Hypothalamus (tissue), 51 donors: ENCODE data around the gene ATP6AP2.
A peak's percentile ranks its signal among the peaks of the same experiment; 100 is the strongest.
"Not testable (repeated sequence)": the region's sequence is repeated elsewhere in the genome, so short reads cannot be mapped to it uniquely, and the experiment has no call there.

Source experiments
- DNase-seq, 51 donors: peaks; one replicate each; lab custom pipeline; 2025; lab: John Stamatoyannopoulos, UW

Gene ATP6AP2

DNA sequence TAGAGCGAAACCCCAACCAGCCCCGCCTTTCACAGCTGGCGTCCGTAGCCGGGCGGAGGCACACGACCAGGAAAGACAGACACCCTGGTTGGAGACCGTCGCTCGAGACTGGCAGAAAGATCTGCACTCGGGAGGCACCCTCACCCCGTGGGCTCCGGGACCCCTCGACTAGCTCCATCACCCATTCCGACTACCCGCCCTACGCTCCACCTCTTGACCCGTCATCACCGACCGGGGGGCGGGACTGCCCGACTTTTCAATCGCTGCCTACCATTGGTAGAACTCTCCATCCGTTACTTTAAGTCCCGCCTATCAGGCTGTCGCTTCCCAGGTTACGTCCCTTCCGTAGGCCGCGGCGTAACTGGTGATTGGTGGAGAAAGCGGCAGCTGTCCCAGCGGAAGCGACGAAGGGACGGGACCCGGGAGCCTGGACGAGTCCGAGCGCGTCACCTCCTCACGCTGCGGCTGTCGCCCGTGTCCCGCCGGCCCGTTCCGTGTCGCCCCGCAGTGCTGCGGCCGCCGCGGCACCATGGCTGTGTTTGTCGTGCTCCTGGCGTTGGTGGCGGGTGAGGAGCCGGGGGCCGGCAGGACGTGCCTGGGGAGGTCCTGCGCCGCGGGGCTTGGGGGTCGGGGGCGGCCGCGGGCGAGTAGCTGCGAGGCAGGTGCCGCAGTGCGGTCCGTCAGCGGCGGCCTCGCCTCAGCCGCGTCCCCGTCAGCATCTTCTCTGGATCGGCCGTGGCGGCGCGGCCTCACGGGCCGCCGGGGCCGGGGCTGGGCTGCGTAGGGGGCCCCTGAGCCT is at the start of gene ATP6AP2:
Gene ATP6AP2, plus strand, starts transcription at position 434 of the 799 bp plus-strand sequence. Its CDS starts 96 bp downstream, at position 530.
- peak; percentile 28 to 93 (median 83) for DNase-seq

DNA sequence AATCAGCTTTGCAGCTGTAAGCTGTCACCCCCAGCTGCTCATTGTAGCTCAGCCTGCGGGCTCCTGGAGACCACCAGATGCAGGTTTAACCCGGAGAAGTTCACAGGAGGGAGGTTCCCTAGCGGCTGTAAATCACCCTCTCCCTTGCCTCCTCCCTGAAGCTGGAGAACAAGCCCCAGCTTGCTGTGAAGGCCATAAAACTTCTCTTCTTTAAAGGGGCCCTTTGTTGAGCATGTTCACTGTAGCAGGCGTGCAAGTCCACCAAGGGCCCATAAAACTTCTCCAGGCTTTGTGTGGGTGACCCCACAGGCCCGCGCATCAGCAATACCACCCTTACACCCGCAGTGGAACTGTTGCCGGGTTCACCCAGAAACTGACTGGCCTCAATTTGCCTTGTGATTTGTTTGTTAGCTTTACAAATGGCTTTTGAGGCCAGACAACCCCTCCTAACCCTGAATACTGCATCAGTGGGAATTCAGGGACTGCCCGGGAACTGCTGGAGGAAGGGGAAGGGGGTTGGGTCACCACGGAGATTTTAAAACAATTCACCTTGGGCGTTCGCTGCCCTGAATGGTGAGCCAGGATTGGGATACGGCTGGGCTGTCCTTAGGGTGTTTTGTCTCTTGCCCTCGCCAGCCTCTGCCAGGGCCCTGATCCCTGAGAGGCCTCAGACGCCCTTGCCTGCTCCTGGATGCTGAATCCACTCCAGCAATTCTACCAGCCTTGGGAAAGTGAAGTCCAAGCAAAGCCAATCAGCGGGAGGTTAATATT is 49.5 kb upstream of the ATP6AP2 start:
- no peak for DNase-seq

DNA sequence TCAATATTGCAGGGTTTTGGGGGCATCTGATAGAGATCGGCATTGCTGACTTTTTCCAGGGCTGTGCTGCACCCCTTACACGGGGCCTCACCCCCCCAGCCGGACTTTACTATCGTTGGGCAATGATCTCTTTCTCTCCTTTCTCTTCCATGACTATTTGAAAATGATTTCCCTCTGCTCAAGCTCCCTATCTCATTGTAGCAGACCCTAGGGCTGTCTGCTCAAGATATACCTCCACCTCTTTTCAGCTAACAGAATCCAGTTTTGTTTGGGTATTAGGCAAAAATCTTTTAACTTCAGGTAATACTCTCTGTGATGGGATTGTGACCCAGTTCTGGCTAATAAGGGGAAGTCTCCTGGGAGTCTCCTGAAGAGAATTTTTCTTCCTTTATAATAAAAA is 43.5 kb upstream of the ATP6AP2 start:
- DNase-seq = no peak

DNA sequence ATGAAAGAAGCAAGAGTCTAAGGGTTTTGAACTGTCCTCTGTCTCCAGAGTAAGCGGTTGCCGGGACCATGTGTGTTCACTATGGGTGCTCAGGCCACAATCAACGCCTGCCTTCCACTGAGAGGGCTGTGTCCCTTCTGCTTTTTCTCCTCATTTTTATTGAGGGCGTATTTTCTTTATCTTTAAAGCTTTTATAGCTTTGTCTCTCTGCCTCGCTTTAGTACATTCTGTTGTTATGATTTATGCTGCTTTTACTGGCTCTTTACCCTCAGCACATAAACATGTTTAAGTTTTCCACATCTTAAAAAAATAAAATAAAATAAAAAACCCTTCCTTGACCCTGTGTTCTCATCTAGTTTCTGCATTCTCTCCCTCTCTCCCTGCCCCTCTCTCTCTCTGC is 42.4 kb upstream of the ATP6AP2 start:
- DNase-seq = no peak

DNA sequence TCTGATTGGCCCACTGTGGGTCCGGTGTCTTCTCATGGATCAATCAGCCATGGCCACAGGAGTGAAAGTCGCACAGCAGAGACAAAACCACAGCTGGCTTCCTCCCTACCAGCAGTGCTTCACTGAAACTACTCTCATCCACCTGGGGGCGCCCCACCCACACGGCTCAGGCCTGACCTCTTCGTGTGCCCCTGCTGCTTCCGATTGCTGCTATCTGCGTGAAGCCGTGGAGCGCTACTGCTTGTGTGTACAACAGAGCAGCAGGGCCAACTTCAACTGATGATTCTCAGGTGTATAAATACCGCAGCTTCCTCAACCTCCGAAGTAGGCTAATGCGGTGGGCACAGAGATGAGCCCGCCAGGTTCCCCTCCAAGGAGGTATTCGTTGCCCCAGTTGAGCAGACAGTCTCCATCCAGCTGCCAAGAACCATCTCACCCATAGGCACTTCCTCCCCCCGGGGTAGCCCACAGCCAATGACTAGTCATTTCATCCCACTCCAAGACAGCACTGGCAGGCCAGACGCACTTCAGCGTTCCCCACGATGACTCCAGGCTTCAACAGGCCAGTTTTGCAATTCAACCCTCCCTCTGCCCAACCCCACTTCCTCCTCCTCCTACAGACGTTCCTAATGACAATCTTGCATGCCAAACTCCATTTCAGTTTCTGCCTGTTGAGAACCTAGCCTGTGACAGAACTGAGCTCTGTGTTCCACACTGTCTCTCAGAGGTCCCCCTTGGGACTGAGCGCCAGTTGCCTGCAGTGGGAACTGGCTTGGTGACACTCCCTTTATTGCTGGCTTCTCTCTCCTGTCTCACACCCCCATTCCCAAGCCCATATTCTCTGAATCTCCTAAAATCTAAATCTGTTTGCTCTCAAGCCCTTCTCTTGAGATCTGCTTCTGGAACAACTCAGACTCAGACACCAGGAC is 41.3 kb upstream of the ATP6AP2 start:
- DNase-seq = peak in 8 of 51 donors; percentile 1 to 15 (median 2)

DNA sequence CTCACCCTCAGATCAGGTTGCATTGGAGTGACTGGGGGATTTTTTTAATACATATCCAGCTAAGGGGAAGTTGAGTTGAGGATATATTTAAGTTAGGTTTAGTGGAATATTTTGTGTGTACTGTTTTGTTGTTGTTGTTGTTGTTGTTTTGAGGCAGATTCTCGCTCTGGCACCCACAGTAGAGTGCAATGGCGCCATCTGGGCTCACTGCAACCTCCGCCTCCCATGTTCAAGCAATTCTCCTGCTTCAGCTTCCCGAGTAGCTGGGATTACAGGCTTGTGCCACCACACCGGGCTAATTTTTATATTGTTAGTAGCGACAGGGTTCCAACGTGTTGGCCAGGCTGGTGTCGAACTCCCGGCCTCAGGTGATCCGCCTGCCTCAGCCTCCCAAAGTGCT is 38.6 kb upstream of the ATP6AP2 start:
- DNase-seq = no peak

- DNase-seq = no peak
These were observed 37.8 kb upstream of the ATP6AP2 start for GRCh38 chrX:40542972-40543371.

DNA sequence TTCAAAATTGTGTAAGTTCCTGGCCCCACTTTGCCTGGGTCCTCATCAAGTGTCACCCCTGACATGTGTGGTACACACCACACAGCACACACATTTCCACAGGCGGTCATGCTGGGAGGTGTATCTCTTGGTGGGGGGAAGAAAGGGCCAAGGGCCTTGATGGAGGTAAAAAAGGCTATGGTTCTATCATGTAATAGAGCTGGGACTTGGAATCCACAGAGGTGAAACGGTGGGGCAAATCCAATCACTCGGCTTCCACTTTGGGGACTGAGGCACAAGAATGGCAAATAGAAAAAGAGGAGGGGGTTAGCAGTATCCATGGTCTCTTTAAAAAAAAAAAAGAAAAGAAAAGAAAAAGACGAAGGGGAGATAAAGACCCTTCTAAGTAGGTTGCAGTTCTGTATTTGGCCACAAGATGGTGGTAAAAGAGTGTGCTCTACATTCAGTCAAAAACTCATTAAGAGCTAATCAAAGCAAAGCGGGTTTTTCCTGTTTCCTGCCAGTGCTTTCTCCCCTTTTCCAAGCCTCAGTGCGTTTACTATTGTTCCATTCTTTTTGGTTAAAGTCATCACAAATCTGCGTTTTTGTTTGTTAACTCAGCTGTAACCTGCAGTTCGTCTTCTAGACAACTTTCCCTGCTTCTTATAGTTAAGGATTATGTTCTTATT is 37.0 kb upstream of the ATP6AP2 start:
- DNase-seq = peak in 3 of 51 donors; percentile 1 to 3 (median 1)

DNA sequence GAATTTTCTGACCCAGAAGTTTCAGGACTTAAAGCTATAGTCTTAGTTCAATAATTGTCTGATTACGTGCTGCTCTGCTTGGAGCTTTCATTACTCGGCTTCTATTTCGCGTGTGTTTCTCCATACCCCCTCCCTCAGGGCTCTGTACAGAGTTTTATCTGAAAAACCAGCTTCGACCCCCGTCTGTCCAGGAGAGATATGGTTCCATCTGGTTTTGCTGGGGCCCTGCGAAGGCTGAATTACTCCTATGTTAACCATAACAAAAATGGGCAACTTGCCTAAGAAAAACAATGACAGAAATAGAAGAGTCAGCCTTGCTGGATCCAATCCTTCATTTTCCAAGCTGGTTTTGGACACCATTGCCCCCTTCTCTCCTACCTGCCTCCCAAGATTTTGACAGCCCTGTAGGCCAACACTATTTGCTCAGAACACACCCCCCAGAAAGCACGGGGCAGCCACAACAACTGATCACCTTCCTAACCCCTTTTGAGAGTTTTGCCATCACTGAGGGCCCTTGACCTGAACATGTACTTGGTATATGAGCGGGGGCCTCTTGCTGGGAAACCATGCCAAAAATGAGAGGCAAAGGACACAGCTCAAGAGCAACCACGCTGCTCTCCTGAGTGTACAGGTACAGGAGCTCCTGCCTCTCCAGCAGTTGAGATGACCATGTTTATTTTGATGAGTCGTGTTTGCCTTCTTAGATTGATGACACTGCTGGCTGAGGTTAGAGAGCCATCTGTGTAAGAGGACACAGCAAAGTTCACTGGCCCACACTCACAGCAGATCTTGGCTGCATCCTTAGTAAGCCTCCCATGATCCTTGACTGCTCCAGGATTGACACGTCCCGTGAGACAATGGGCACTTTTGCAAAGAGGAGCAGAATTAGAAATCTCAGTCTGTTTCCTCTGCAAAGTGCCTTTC is 36.2 kb upstream of the ATP6AP2 start:
- DNase-seq = no peak

DNA sequence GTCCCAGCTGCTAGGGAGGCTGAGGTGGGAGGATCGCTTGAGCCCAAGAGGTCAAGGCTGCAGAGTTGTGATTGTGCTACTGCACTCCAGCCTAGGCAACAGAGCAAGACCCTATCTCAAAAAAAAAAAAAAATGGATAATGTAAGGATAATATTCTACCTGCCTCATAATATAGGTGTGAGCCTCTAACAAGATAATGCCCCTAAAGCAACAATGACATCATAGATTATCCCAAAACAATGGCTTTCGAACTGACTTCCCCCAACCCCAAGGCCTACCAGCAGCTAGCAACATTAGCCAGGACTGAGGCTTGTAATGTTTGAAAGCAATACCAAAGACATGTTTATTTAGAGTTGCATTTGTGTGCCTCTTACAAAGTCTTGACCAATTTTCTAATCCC is 33.9 kb upstream of the ATP6AP2 start:
- no peak for DNase-seq

DNA sequence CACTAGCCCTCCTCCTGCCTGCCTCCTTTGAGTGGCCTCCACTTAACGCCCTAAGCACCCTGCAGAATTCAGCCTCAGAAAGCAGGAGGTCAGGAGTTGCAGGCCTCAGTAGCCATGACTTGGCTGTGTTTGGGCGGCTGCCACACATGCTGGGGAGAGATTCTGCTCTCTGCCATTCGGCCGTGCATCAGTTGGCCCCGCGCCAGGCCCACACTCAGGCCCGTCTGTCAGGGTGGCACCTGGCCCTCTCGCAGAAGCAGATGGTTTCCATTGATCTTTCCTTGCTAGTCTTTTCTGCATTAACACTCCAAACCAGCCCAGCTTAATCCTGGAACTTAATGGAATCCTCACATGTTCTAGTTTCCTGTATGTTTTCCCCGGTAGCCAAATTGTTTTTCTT is 30.7 kb upstream of the ATP6AP2 start:
- peak in 2 of 51 donors; percentile 0 to 5 for DNase-seq

DNA sequence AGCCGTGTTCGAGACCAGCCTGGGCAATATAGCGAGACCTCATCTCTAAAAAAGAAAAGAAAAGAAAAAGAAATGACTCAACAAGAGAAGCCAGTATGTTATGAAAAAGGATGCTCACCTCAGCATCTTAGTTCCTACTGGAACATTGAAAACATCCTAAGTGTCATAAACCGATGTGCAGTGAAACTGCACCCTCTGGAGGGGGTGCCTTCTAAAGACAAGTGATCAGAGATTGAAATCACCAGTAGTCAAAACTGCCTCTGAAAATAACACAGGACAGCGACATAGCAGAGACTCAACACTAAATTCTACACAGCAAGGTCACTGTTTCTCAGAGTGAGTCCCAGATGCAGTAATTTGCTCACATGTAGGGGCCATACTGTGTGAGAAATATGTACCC is 28.0 kb upstream of the ATP6AP2 start:
- DNase-seq = peak in 3 of 51 donors; percentile 1 to 4 (median 1)

- DNase-seq = no peak
These were observed 22.2 kb upstream of the ATP6AP2 start for GRCh38 chrX:40558590-40558989.

GRCh38 chrX:40563784-40564183 is 17.0 kb upstream of the ATP6AP2 start:
- no peak for DNase-seq

- DNase-seq = no peak
These were observed 16.3 kb upstream of the ATP6AP2 start for GRCh38 chrX:40564447-40564846.

DNA sequence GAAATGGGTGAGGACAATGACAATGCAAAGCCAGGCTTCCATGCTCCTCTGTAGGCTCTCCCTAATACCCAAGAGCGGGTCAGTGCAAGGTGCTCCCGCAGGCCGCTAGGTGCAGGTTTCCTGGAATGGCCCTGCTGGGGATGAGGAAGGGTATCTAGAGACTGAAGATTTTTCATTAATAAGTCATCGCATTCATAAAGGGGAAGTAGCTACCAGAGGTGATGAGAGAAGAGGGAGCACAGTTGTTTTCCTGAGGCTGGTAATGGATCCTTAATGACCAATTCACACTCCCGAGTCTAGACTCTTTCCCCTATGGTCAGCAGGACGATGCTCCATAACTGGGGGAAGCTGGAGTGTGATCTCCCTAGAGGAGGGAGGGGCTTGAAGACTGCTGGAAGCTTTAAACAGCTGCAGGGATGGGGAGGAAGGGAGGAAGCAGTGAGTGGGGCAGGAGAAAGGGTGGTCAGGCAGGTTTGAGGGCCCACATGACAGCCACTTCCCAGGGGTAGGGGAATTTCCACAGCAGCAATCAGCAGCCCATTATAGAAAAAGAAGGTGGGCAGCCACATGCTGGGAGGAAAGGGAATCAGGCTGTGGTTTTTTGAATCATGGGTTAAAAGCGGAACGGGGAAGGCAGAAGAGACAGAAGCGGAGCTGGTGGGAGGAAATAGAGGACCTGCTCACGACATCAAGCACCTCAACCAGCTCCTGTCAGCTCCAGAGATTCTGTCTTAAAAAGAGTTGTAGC is 10.2 kb upstream of the ATP6AP2 start:
- peak in 7 of 51 donors; percentile 0 to 3 (median 1) for DNase-seq

DNA sequence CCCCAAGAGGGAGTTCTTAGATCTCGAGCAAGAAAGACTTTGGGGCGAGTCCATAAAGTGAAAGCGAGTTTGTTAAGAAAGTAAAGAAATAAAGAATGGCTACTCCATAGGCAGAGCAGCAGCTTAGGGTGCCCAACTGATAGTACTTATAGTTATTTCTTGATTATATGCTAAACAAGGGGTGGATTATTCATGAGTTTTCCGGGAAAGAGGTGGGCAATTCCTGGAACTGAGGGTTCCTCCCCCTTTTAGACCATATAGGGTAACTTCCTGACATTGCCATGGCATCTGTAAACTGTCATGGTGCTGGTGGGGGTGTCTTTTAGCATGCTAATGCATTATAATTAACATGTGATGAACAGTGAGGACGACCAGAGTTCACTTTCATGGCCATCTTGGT is 9.6 kb upstream of the ATP6AP2 start:
- not testable (repeated sequence) for DNase-seq

GRCh38 chrX:40571600-40571999 is 9.2 kb upstream of the ATP6AP2 start:
- DNase-seq = no peak
